ENCODE measurements around the gene CDK9.
"Not testable (repeated sequence)": the region's sequence is repeated elsewhere in the genome, so short reads cannot be mapped to it uniquely, and the experiment has no call there.

Gene CDK9

DNA sequence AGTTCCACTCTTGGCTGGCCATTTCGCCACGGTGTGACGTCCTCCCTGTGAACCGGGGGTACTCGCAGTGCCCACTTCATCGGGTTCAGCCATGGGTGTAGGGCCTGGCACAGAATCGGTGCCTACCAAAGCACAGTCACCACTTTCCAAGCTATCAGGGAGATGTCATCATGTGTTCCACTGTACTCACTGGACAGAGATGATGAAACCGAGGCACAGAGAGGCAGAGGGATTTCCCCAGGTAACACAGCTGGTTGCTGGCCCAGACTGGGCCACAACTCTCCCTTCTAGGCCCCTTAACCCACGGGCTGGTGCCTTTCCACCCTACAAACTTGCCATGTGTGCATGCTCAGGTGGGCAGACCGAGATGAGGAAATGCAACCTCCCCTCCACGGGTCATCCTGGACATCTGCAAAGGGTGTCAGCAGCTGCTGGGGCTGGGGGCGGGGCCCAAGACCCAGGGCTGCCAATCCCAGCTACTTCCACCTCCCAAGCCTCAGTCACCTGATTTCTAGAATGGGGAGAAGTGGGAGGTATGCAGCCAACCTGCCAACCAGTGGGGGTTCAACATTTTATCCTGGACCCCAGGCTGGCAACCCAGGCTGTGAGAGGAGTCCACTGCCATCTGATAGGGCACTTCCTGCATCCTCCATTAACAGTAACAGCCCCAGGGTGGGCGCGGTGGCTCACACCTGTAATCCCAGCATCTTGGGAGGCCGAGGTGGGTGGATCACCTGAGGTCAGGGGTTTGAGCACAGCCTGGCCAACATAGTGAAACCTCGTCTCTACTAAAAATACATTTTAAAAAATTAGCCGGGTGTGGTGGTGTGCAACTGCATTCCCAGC, 6.5 kb upstream of the CDK9 start:
- DNase-seq (ENCODE audit: low read depth in 1 of 2, low spot score in 1 of 2), result peak in 1 of 2 donors; percentile 30

- DNase-seq (ENCODE audit: low read depth in 1 of 2, low spot score in 1 of 2), result no peak
Measured at GRCh38 chr9:127780126-127780885, 5.5 kb upstream of the CDK9 start.

DNA sequence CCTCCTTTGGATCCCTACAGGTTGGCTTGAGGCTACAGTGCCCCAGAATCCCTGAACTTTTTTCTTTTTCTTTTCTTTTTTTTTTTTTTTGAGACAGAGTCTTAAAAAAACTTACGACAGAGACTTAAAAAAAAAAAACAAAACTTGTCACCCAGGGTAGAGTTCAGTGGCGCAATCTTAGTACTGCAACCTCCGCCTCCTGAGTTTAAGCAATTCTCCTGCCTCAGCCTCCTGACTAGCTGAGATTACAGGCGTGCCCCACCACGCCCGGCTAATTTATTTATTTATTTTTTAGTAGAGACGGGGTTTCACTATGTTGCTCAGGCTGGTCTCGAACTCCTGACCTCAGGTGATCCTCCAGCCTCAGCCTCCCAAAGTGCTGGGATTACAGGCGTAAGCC, 4.9 kb upstream of the CDK9 start:
- not testable (repeated sequence) for DNase-seq (ENCODE audit: low read depth in 1 of 2, low spot score in 1 of 2)

GRCh38 chr9:127781806-127782205, 4.0 kb upstream of the CDK9 start:
- no peak for DNase-seq (ENCODE audit: low read depth in 1 of 2, low spot score in 1 of 2)

- DNase-seq (ENCODE audit: low read depth in 1 of 2, low spot score in 1 of 2), result peak; percentile 31 to 52
Measured at GRCh38 chr9:127783111-127784008, 2.5 kb upstream of the CDK9 start.

- peak; percentile 84 to 86 for DNase-seq (ENCODE audit: low read depth in 1 of 2, low spot score in 1 of 2)
Measured at GRCh38 chr9:127785023-127785932, 556 bp upstream of the CDK9 start.

- DNase-seq (ENCODE audit: low read depth in 1 of 2, low spot score in 1 of 2), result no peak
Measured at GRCh38 chr9:127786773-127787104, 905 bp downstream of the CDK9 start.

DNA sequence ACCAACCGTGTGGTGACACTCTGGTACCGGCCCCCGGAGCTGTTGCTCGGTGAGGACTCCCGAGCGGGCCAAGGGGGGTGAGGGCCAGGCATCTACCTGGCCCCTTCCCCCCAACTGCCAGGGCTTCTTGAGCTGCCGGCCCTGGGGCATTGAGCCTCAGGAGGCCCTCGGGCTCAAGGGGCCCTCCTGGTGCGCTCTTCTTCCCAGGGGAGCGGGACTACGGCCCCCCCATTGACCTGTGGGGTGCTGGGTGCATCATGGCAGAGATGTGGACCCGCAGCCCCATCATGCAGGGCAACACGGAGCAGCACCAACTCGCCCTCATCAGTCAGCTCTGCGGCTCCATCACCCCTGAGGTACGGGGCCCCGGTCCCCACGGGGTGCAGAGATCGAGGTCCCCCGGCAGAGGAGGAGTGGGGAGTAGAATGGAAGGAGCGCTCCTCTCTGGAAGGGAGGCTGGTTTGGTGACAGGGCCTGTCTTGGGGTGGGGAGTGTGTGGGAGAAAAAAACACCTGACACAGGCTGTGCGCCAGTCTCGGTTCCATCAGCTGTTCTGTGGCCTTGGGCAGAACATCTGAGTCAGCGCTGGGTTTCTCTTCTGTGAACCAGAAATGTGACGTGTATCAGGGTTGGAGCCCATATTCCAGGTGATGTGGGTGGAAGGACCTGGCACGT, 2.6 kb downstream of the CDK9 start:
- no peak for DNase-seq (ENCODE audit: low read depth in 1 of 2, low spot score in 1 of 2)

- DNase-seq (ENCODE audit: low read depth in 1 of 2, low spot score in 1 of 2), result no peak
Measured at GRCh38 chr9:127789179-127789578, 3.3 kb downstream of the CDK9 start.

DNA sequence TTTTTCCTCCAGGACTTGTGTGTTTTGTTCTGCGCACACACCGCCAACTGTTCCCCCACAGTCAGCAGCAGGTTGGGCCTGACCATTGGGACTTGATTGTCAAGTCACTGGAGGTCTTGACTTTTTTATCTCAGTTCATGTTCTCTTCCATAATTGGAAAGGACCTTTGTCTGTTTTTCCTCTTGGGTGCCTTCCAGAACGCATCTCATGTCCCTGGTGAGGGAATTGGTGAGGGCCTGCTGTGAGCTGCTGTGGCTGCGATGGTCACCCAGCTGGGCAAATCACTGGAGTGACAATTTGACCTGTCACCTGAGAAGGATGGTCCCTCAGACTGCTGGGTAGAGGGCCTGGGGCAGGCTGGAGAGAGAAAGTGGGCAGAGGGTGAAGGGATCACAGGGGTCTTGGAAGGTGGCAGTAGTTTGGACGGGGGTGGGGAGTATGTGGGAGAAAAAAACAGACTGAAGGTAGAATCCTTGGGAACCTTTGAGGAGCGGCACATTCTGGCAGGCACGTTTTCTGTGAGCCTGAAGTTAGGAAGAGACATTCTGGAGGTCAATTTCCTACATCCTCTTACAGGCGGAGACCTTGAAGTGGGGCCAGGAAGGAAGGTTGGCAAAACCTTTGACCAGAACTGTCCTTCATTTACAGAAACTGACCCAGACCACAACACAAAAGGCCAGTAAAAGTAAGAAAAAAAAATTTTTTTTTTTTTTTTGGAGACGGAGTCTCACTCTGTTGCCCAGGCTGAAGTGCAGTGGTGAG, 4.4 kb downstream of the CDK9 start:
- DNase-seq (ENCODE audit: low read depth in 1 of 2, low spot score in 1 of 2), result no peak

GRCh38 chr9:127791085-127791484, 5.3 kb downstream of the CDK9 start:
- no peak for DNase-seq (ENCODE audit: low read depth in 1 of 2, low spot score in 1 of 2)

GRCh38 chr9:127792417-127793031, 6.7 kb downstream of the CDK9 start:
- no peak for DNase-seq (ENCODE audit: low read depth in 1 of 2, low spot score in 1 of 2)

- no peak for DNase-seq (ENCODE audit: low read depth in 1 of 2, low spot score in 1 of 2)
Measured at GRCh38 chr9:127793093-127793708, 7.4 kb downstream of the CDK9 start.

DNA sequence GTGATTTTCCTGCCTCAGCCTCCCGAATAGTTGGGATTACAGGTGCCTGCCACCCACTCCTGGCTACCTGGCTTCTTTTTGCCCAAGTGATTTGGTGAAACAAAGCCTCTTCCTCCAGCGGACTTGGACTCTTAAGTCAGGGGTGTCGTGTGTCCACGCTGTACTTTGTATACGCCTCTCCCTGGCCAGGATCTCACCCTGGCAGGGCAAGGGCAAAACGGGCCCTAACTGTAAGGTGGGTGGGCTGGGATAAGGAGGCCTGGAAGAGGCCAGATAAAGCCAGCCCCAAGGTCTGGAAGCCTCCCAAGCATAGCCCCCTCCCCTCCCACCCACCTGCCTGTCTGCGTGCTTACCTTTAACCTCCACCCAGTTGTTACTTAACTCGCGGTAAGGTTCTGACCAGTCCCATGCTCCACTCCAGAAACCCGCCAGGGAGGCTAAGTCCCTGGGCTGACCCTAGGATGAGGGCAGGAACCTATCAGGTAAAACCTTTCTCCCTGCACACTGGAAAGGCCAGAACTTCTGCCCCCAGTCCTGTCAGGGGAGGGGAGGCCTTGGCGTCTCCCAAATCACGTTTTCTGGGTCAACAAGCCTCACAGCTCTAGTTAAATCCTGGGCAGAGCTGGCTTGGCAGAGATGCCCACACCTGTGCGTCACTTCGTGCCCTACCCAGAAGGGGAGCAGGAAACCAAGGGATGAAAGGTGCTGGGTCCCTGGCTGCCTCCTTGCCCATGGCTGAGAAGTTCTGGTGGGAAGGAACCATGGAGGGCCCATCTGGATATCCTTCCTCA, 8.4 kb downstream of the CDK9 start:
- DNase-seq (ENCODE audit: low read depth in 1 of 2, low spot score in 1 of 2), result no peak

- DNase-seq (ENCODE audit: low read depth in 1 of 2, low spot score in 1 of 2), result no peak
Measured at GRCh38 chr9:127796225-127796813, 10.5 kb downstream of the CDK9 start.

DNA sequence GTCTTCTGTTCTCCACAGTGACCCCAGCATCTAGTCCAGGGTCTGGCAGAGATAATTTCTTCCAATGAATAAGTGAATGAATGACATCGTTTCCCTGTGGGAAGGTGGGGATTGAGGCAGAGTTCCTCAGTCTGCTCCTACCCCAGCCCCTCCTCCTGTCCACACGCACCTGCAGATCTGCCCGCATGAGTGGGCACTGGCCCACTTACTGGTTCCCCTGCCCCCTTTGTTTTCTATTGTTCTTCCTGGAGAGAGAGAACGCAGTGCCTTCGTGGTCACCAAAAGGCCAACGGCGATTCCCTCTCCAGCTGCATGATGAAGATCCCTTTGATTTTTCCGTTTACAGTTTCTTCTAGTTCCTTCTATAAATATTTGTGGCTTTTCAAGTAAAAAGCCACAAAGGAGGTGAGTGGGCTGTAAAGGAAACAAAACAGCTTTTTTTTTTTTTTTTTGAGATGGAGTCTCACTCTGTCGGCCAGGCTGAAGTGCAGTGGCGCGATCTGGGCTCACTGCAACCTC, 11.1 kb downstream of the CDK9 start:
- no peak for DNase-seq (ENCODE audit: low read depth in 1 of 2, low spot score in 1 of 2)
